WTC11 (cell line): ENCODE results near the gene NUDT15. TPM values are rescaled to one million over a fixed set of nuclear protein-coding genes. Genes with fewer than 3 reads are reported as not detected.
"Not testable (repeated sequence)": the region's sequence is repeated elsewhere in the genome, so short reads cannot be mapped to it uniquely, and the experiment has no call there.

Experiments used
- ATAC-seq: fragments of 200-7000 bp; cut with Tn5 transposase; 2 replicates; pipeline ENCODE4 v1.10.0; 2021; ENCODE audit warnings: mild to moderate bottlenecking, moderate library complexity
- CTCF ChIA-PET: fragments of 300-600 bp; sonication (Branson Sonifier 250); formaldehyde crosslinking; loops from one replicate; lab custom pipeline; 2021; ENCODE audit warnings: antibody characterized with exemption; lab: Charles Lee
- POLR2A ChIA-PET: fragments of 350-600 bp; sonication (Branson Sonifier 250); formaldehyde crosslinking; loops from one replicate; lab custom pipeline; 2021; ENCODE audit warnings: antibody characterized with exemption; lab: Charles Lee
- DNase-seq: peaks from one replicate; pipeline ENCODE4 v3.0.0; 2021; ENCODE audit warnings: low spot score
- H3K27ac Mint-ChIP-seq: 2 replicates; pipeline ENCODE4 v1.8.0; 2021; ENCODE audit warnings: mixed read lengths
- H3K27me3 Mint-ChIP-seq: 2 replicates; pipeline ENCODE4 v1.8.0; 2021; ENCODE audit warnings: low read depth, mild to moderate bottlenecking, moderate library complexity, mixed read lengths
- H3K36me3 Mint-ChIP-seq: 2 replicates; pipeline ENCODE4 v1.8.0; 2021; ENCODE audit warnings: mixed read lengths
- H3K4me1 Mint-ChIP-seq: 2 replicates; pipeline ENCODE4 v1.8.0; 2022; ENCODE audit warnings: mixed read lengths
- H3K4me3 Mint-ChIP-seq: 2 replicates; pipeline ENCODE4 v1.8.0; 2021; ENCODE audit warnings: mild to moderate bottlenecking, moderate library complexity, mixed read lengths
- H3K9me3 Mint-ChIP-seq: 2 replicates; pipeline ENCODE4 v1.8.0; 2021; ENCODE audit warnings: mixed read lengths
- CREM ChIP-seq: sonication (generic); formaldehyde crosslinking; IDR thresholded peaks from 2 replicates; pipeline ENCODE4 v1.8.1; 2022; ENCODE audit warnings: mild to moderate bottlenecking, missing genetic modification reagents, moderate library complexity
- FOXK1 ChIP-seq: sonication (generic); formaldehyde crosslinking; IDR thresholded peaks from 2 replicates; pipeline ENCODE4 v1.8.0; 2022; ENCODE audit warnings: mild to moderate bottlenecking, moderate library complexity, missing genetic modification reagents
- GTF2I ChIP-seq: fragments of 250-450 bp; sonication (Bioruptor Pico); conservative IDR thresholded peaks from 2 replicates; pipeline ENCODE4 v1.4.0; 2021; ENCODE audit warnings: mild to moderate bottlenecking
- MXD4 ChIP-seq: fragments of 250-450 bp; sonication (Bioruptor Pico); IDR thresholded peaks from 2 replicates; pipeline ENCODE4 v1.8.0; 2021; ENCODE audit warnings: mild to moderate bottlenecking, moderate library complexity, borderline replicate concordance
- NFATC4 ChIP-seq: fragments of 250-450 bp; sonication (Bioruptor Pico); IDR thresholded peaks from 2 replicates; pipeline ENCODE4 v1.9.0; 2021; ENCODE audit warnings: mild to moderate bottlenecking
- NFE2L1 ChIP-seq: sonication (generic); formaldehyde crosslinking; IDR thresholded peaks from 2 replicates; pipeline ENCODE4 v1.8.1; 2023; ENCODE audit warnings: missing genetic modification reagents
- NFYB ChIP-seq: sonication (generic); formaldehyde crosslinking; conservative IDR thresholded peaks from 2 replicates; pipeline ENCODE4 v1.8.0; 2022; ENCODE audit warnings: low read depth, missing genetic modification reagents
- RELA ChIP-seq: sonication (generic); formaldehyde crosslinking; IDR thresholded peaks from 2 replicates; pipeline ENCODE4 v1.8.1; 2022; ENCODE audit warnings: missing genetic modification reagents, mild to moderate bottlenecking, borderline replicate concordance
- SP1 ChIP-seq: sonication (generic); formaldehyde crosslinking; conservative IDR thresholded peaks from 2 replicates; pipeline ENCODE4 v1.8.1; 2022; ENCODE audit warnings: missing genetic modification reagents
- ZBTB21 ChIP-seq: sonication (generic); formaldehyde crosslinking; IDR thresholded peaks from 2 replicates; pipeline ENCODE4 v1.8.1; 2023; ENCODE audit warnings: mild to moderate bottlenecking, missing genetic modification reagents, borderline replicate concordance
- ZNF138 ChIP-seq: sonication (generic); formaldehyde crosslinking; conservative IDR thresholded peaks from 2 replicates; pipeline ENCODE4 v1.8.1; 2022; ENCODE audit warnings: mild to moderate bottlenecking, moderate library complexity, missing genetic modification reagents
- ZNF263 ChIP-seq: sonication (generic); formaldehyde crosslinking; IDR thresholded peaks from 2 replicates; pipeline ENCODE4 v1.8.1; 2022; ENCODE audit warnings: low read depth, mild to moderate bottlenecking, moderate library complexity, missing genetic modification reagents
- ZNF416 ChIP-seq: fragments of 250-450 bp; sonication (Bioruptor Pico); IDR thresholded peaks from 2 replicates; pipeline ENCODE4 v1.9.0; 2021; ENCODE audit warnings: mild to moderate bottlenecking, inconsistent platforms
- total RNA-seq: library from RNA; stranded (reverse); gene quantifications from 3 replicates; pipeline ENCODE4 v1.2.3, GENCODE V29; 2021
- TF ChIP-seq, protein P1 (sequence below): sonication (generic); formaldehyde crosslinking; IDR thresholded peaks from 2 replicates; pipeline ENCODE4 v1.8.0; 2022; ENCODE audit warnings: mild to moderate bottlenecking, missing genetic modification reagents
- TF ChIP-seq, protein P2 (sequence below): sonication (generic); formaldehyde crosslinking; IDR thresholded peaks from 2 replicates; pipeline ENCODE4 v1.8.0; 2022; ENCODE audit warnings: mild to moderate bottlenecking, missing genetic modification reagents
- TF ChIP-seq, protein P3 (sequence below): fragments of 250-450 bp; sonication (Bioruptor Pico); IDR thresholded peaks from 2 replicates; pipeline ENCODE4 v1.9.0; 2021; ENCODE audit warnings: mild to moderate bottlenecking, borderline replicate concordance
- TF ChIP-seq, protein P4 (sequence below): fragments of 200-600 bp; IDR thresholded peaks from 2 replicates; pipeline ENCODE4 v1.8.0; 2022; ENCODE audit warnings: antibody characterized with exemption
- TF ChIP-seq, protein P5 (sequence below): sonication (generic); formaldehyde crosslinking; IDR thresholded peaks from 2 replicates; pipeline ENCODE4 v1.8.1; 2023; ENCODE audit warnings: mild to moderate bottlenecking, missing genetic modification reagents
- TF ChIP-seq, protein P6 (sequence below): sonication (generic); formaldehyde crosslinking; IDR thresholded peaks from 2 replicates; pipeline ENCODE4 v1.8.0; 2022; ENCODE audit warnings: mild to moderate bottlenecking, missing genetic modification reagents
- TF ChIP-seq, protein P7 (sequence below): sonication (generic); formaldehyde crosslinking; IDR thresholded peaks from 2 replicates; pipeline ENCODE4 v1.8.1; 2023; ENCODE audit warnings: mild to moderate bottlenecking, missing genetic modification reagents, moderate library complexity

The NUDT15 gene
- total RNA-seq, 1 experiment from 2014 or later: 48.8 TPM

DNA sequence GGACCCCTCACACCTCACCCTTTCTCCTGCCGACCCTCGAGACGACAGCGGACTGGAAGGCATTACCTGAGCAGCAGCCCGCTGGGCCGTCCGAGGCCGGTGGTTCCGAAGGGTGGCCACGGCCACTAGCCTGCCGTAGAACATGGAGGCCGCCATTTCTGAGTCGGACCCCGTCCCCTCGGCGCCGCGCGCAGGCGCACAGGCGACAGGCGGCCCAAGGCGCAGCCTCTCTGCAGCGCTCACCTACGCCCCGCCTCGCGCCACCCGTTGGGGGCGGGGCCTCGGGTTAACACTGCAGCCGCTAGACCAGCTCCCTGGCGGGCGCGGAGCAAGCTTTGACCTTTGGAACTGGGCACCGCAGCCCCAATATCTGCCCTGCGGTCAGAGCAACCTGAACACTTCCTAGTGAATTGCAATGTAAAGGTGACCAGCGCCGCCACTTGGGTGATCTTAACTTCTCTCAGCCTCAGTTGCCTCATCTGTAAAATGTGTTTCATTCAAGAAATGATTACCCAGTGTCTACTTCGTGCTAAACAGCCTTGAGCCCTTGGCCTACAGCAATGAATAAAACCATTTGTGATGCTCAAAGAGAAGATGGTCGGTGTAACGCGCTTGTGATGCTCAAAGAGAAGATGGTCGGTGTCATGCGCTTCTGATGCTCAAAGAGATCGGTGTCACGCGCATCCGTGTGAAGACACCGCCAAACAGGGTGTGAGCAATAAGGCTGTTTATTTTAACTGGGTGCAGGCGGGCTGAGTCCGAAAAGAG is 36.2 kb upstream of the NUDT15 start, which contains the start of gene SUCLA2 (continued):
- TF ChIP-seq, protein P1, sequence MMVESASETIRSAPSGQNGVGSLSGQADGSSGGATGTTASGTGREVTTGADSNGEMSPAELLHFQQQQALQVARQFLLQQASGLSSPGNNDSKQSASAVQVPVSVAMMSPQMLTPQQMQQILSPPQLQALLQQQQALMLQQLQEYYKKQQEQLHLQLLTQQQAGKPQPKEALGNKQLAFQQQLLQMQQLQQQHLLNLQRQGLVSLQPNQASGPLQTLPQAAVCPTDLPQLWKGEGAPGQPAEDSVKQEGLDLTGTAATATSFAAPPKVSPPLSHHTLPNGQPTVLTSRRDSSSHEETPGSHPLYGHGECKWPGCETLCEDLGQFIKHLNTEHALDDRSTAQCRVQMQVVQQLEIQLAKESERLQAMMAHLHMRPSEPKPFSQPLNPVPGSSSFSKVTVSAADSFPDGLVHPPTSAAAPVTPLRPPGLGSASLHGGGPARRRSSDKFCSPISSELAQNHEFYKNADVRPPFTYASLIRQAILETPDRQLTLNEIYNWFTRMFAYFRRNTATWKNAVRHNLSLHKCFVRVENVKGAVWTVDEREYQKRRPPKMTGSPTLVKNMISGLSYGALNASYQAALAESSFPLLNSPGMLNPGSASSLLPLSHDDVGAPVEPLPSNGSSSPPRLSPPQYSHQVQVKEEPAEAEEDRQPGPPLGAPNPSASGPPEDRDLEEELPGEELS (CRISPR knock-in tag): peak; percentile 35; the same call in 1 of the 2 replicates
- TF ChIP-seq, protein P2, sequence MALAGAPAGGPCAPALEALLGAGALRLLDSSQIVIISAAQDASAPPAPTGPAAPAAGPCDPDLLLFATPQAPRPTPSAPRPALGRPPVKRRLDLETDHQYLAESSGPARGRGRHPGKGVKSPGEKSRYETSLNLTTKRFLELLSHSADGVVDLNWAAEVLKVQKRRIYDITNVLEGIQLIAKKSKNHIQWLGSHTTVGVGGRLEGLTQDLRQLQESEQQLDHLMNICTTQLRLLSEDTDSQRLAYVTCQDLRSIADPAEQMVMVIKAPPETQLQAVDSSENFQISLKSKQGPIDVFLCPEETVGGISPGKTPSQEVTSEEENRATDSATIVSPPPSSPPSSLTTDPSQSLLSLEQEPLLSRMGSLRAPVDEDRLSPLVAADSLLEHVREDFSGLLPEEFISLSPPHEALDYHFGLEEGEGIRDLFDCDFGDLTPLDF: no peak
- TF ChIP-seq GTF2I (no peak), NFYB (CRISPR knock-in tag) (no peak), NFE2L1 (CRISPR knock-in tag) (no peak), FOXK1 (CRISPR knock-in tag) (no peak), MXD4 (CRISPR knock-in tag) (no peak), RELA (CRISPR knock-in tag) (peak; percentile 84; the same call in 1 of the 2 replicates), ZNF416 (CRISPR knock-in tag) (no peak)
- TF ChIP-seq, protein P3, sequence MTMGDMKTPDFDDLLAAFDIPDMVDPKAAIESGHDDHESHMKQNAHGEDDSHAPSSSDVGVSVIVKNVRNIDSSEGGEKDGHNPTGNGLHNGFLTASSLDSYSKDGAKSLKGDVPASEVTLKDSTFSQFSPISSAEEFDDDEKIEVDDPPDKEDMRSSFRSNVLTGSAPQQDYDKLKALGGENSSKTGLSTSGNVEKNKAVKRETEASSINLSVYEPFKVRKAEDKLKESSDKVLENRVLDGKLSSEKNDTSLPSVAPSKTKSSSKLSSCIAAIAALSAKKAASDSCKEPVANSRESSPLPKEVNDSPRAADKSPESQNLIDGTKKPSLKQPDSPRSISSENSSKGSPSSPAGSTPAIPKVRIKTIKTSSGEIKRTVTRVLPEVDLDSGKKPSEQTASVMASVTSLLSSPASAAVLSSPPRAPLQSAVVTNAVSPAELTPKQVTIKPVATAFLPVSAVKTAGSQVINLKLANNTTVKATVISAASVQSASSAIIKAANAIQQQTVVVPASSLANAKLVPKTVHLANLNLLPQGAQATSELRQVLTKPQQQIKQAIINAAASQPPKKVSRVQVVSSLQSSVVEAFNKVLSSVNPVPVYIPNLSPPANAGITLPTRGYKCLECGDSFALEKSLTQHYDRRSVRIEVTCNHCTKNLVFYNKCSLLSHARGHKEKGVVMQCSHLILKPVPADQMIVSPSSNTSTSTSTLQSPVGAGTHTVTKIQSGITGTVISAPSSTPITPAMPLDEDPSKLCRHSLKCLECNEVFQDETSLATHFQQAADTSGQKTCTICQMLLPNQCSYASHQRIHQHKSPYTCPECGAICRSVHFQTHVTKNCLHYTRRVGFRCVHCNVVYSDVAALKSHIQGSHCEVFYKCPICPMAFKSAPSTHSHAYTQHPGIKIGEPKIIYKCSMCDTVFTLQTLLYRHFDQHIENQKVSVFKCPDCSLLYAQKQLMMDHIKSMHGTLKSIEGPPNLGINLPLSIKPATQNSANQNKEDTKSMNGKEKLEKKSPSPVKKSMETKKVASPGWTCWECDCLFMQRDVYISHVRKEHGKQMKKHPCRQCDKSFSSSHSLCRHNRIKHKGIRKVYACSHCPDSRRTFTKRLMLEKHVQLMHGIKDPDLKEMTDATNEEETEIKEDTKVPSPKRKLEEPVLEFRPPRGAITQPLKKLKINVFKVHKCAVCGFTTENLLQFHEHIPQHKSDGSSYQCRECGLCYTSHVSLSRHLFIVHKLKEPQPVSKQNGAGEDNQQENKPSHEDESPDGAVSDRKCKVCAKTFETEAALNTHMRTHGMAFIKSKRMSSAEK (CRISPR knock-in tag): no peak

DNA sequence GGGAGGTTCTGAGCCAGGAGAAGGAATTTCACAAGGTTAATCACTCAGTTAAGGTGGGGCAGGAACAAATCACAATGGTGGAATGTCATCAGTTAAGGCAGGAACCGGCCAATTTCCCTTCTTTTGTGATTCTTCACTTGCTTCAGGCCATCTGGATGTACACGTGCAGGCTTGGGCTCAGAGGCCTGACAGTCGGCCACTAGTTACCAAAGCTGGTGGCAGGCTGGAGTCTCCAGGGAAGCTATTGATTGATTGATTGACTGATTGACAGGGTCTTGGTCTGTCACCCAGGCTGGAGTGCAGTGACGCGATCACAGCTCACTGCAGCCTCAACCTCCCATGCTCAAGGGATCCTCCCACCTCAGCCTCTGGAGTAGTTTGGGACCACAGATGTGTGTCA is 35.5 kb upstream of the NUDT15 start:
- CTCF ChIA-PET: interaction anchor here (2.4 kb wide), 1 partner anchor 36 kb away, joined by 21 read pairs; the partner anchor contains the start of gene NUDT15
- peak overlapping the region; percentile 79 for H3K4me3 Mint-ChIP-seq
- not testable (repeated sequence) for ATAC-seq, H3K9me3 Mint-ChIP-seq, H3K36me3 Mint-ChIP-seq, H3K27me3 Mint-ChIP-seq
- DNase-seq: peak; percentile 14
- H3K27ac Mint-ChIP-seq: peak overlapping the region; percentile 97
- H3K4me1 Mint-ChIP-seq: peaks cover 52% of the 10 kb centered on the region
- POLR2A ChIA-PET: interaction anchor here (1.8 kb wide), 1 partner anchor 36 kb away, joined by 10 read pairs; the partner anchor contains the start of gene NUDT15

DNA sequence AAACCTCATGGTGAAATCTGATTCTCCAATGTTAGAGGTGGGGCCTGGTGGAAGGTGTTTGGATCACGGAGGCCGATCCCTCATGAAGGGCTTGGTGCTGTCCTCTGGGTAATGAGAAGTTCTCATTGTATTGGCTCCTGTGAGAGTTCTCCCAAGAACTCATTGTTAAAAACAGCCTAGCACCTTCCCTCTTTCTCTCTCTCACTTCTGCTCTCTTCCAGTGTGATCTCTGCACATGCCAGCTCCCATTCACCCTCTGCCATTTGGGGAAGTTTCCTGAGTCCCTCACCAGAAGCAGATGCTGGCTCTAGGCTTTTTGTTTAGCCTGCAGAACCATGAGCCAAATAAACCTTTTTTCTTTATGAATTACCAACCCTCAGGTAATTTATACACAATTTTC is 33.3 kb upstream of the NUDT15 start:
- Mint-ChIP-seq H3K36me3 (peaks cover 4% of the 10 kb centered on the region; the same call in 1 of the 2 replicates), H3K27ac (peak overlapping the region; percentile 54), H3K27me3 (no peaks in the 10 kb centered on the region), H3K9me3 (0 out of 2 replicates have a peak, but pooled peaks cover 4% of the 10 kb centered on the region), H3K4me1 (peaks cover 56% of the 10 kb centered on the region), H3K4me3 (no peak overlapping the region; the same call in 1 of the 2 replicates)
- ATAC-seq: no peak; the same call in 1 of the 2 replicates
- ChIA-PET CTCF (no interaction called here), POLR2A (no interaction called here)
- DNase-seq: no peak
- TF ChIP-seq ZNF263 (no peak), MXD4 (CRISPR knock-in tag) (no peak), SP1 (no peak), NFATC4 (no peak), ZBTB21 (CRISPR knock-in tag) (no peak), CREM (CRISPR knock-in tag) (no peak), ZNF138 (CRISPR knock-in tag) (no peak)
- TF ChIP-seq, protein P4, sequence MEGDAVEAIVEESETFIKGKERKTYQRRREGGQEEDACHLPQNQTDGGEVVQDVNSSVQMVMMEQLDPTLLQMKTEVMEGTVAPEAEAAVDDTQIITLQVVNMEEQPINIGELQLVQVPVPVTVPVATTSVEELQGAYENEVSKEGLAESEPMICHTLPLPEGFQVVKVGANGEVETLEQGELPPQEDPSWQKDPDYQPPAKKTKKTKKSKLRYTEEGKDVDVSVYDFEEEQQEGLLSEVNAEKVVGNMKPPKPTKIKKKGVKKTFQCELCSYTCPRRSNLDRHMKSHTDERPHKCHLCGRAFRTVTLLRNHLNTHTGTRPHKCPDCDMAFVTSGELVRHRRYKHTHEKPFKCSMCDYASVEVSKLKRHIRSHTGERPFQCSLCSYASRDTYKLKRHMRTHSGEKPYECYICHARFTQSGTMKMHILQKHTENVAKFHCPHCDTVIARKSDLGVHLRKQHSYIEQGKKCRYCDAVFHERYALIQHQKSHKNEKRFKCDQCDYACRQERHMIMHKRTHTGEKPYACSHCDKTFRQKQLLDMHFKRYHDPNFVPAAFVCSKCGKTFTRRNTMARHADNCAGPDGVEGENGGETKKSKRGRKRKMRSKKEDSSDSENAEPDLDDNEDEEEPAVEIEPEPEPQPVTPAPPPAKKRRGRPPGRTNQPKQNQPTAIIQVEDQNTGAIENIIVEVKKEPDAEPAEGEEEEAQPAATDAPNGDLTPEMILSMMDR: no peak
- TF ChIP-seq, protein P5, sequence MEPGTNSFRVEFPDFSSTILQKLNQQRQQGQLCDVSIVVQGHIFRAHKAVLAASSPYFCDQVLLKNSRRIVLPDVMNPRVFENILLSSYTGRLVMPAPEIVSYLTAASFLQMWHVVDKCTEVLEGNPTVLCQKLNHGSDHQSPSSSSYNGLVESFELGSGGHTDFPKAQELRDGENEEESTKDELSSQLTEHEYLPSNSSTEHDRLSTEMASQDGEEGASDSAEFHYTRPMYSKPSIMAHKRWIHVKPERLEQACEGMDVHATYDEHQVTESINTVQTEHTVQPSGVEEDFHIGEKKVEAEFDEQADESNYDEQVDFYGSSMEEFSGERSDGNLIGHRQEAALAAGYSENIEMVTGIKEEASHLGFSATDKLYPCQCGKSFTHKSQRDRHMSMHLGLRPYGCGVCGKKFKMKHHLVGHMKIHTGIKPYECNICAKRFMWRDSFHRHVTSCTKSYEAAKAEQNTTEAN: no peak
- TF ChIP-seq, protein P6, sequence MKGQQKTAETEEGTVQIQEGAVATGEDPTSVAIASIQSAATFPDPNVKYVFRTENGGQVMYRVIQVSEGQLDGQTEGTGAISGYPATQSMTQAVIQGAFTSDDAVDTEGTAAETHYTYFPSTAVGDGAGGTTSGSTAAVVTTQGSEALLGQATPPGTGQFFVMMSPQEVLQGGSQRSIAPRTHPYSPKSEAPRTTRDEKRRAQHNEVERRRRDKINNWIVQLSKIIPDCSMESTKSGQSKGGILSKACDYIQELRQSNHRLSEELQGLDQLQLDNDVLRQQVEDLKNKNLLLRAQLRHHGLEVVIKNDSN: no peak
- TF ChIP-seq, protein P7, sequence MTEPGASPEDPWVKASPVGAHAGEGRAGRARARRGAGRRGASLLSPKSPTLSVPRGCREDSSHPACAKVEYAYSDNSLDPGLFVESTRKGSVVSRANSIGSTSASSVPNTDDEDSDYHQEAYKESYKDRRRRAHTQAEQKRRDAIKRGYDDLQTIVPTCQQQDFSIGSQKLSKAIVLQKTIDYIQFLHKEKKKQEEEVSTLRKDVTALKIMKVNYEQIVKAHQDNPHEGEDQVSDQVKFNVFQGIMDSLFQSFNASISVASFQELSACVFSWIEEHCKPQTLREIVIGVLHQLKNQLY (CRISPR knock-in tag): no peak
